ENCODE data around the gene HDAC4.

DNA sequence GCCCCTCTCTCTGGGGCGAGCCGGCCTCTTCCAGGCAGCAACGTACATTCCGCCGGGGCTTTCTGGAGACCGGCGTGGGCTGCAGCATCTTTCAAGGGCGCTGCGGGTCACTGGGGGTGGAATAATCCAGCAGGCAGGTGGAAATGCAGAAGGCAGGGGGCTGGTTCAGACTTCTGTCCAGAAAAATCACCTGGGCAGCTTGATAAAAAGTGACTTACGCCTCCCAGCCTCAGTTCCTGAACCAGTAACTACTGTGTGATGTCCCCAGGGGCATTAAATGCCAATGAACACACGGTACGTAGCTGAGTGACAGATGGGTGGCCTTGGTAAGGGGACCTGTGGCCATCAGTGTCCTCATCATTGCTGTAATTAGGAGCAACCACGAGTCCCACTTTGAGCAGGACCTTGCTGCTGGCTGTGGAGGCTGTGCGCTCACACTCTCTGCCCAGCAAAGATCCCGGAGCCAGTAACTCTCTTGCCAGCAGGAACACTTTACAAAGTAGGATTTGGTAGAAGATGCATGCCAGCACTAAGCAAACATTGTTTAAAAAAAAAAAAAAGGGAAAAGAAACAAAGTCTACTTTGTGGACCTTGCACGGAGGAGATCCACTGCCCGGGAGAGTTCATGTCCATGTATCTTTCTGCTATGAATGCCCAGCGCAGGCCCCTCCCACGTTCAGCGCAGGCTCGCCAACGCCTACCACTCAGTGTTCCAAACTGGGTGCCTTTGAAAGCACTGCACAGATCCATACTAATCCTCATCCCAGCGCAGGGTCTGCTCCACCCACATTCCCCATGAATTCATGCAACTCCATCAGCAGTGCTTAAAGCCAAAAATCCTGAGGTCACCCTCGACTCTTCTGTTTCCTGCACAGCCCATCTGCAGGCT is 177.3 kb downstream of the HDAC4 start:
- TF ChIP-seq, protein P1, sequence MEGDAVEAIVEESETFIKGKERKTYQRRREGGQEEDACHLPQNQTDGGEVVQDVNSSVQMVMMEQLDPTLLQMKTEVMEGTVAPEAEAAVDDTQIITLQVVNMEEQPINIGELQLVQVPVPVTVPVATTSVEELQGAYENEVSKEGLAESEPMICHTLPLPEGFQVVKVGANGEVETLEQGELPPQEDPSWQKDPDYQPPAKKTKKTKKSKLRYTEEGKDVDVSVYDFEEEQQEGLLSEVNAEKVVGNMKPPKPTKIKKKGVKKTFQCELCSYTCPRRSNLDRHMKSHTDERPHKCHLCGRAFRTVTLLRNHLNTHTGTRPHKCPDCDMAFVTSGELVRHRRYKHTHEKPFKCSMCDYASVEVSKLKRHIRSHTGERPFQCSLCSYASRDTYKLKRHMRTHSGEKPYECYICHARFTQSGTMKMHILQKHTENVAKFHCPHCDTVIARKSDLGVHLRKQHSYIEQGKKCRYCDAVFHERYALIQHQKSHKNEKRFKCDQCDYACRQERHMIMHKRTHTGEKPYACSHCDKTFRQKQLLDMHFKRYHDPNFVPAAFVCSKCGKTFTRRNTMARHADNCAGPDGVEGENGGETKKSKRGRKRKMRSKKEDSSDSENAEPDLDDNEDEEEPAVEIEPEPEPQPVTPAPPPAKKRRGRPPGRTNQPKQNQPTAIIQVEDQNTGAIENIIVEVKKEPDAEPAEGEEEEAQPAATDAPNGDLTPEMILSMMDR (IDR thresholded peaks at IDR 0.05) = no peak
- TF ChIP-seq POLR2AphosphoS5 (IDR thresholded peaks at IDR 0.05; ENCODE audit: insufficient read depth in 1 of 2, low read depth in 1 of 2) (no peak), POLR2A (IDR thresholded peaks at IDR 0.05) (no peak)
